ENCODE data around the gene ZSCAN22.

DNA sequence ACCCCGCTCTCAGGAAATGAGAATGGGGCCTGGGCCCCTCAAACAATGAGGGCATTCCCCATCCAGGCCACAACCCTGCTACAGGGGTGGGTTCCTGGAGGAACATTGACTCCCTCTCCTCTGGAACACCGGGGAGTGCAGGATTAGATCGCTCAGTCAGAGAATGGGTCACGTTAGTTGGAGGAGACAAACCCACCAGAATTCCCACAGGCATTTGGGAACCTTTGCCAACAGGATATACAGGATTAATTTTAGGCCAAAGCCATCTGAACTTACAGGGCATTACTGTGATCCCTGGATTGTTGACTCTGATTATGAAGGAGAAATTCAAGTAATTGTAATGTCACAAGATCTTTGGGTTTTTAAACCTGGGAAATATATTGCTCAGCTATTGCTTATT is 19.1 kb upstream of the ZSCAN22 start:
- TF ChIP-seq, protein P1, sequence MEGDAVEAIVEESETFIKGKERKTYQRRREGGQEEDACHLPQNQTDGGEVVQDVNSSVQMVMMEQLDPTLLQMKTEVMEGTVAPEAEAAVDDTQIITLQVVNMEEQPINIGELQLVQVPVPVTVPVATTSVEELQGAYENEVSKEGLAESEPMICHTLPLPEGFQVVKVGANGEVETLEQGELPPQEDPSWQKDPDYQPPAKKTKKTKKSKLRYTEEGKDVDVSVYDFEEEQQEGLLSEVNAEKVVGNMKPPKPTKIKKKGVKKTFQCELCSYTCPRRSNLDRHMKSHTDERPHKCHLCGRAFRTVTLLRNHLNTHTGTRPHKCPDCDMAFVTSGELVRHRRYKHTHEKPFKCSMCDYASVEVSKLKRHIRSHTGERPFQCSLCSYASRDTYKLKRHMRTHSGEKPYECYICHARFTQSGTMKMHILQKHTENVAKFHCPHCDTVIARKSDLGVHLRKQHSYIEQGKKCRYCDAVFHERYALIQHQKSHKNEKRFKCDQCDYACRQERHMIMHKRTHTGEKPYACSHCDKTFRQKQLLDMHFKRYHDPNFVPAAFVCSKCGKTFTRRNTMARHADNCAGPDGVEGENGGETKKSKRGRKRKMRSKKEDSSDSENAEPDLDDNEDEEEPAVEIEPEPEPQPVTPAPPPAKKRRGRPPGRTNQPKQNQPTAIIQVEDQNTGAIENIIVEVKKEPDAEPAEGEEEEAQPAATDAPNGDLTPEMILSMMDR (IDR thresholded peaks at IDR 0.05) = no peak
- TF ChIP-seq POLR2A (IDR thresholded peaks at IDR 0.05) (no peak), POLR2AphosphoS5 (IDR thresholded peaks at IDR 0.05) (no peak), EP300 (IDR thresholded peaks at IDR 0.05) (no peak)

Data from gastroesophageal sphincter (tissue), 3 donors.